GM12878 (cell line): ENCODE results near the gene GALNT9. TPM values are rescaled to one million over a fixed set of nuclear protein-coding genes. Genes with fewer than 3 reads are reported as not detected.
"Not testable (repeated sequence)": the region's sequence is repeated elsewhere in the genome, so short reads cannot be mapped to it uniquely, and the experiment has no call there.

Experiments
- ATAC-seq: fragments of 200-7000 bp; cut with Tn5 transposase; 3 replicates; pipeline ENCODE4 v1.9.1; 2020; ENCODE audit warnings: mild to moderate bottlenecking, moderate library complexity
- BruUV-seq: library from RNA; stranded (reverse); fragments of 400-500 nt; replicated peaks from 2 replicates; lab custom pipeline; 2021; lab: Mats Ljungman, UMichigan
- CTCF ChIA-PET: fragments of 300-600 bp; sonication (Branson Sonifier 250); formaldehyde crosslinking; extraction: SDS; loops from one replicate; lab custom pipeline; 2021; ENCODE audit warnings: inconsistent platforms; lab: Yijun Ruan, JAX
- POLR2A ChIA-PET: fragments of 350-600 bp; formaldehyde crosslinking; extraction: SDS; loops from one replicate; lab custom pipeline; 2021; ENCODE audit warnings: inconsistent platforms; lab: Charles Lee
- RAD21 ChIA-PET: fragments of 300-600 bp; sonication (Branson Sonifier 250); formaldehyde crosslinking; loops from one replicate; lab custom pipeline; 2023; ENCODE audit warnings: antibody characterized with exemption; ENCODE audit not compliant: unreplicated experiment; lab: Charles Lee
- SMC1A ChIA-PET: fragments of 300-600 bp; sonication (Branson Sonifier 250); formaldehyde crosslinking; loops from one replicate; lab custom pipeline; 2023; ENCODE audit not compliant: unreplicated experiment, uncharacterized antibody; lab: Charles Lee
- DNase-seq: peaks from one replicate; pipeline ENCODE4 v3.0.0-alpha.2; 2011; ENCODE audit warnings: low read depth, low spot score
- FAIRE-seq: peaks from 3 replicates; lab custom pipeline; 2011; peaks lifted over from hg19 to GRCh38; lab: Jason Lieb, UNC
- H2AFZ ChIP-seq: 2 replicates; pipeline ENCODE4 v1.6.0; 2011; ENCODE audit warnings: low read depth, low read length, control low read depth; ENCODE audit not compliant: control insufficient read depth
- H3K27ac ChIP-seq: 2 replicates; pipeline ENCODE4 v1.5.1; 2011; ENCODE audit warnings: control low read depth; ENCODE audit not compliant: control insufficient read depth, insufficient read depth
- H3K27me3 ChIP-seq, 2 experiments: replicated peaks in 1 of 2; 2 replicates each; pipeline versions ENCODE4 v1.6.0 to v1.6.1; 2011; ENCODE audit warnings: low read length in 1 of 2; ENCODE audit not compliant: control insufficient read depth in 2 of 2, insufficient read depth in 2 of 2
- H3K36me3 ChIP-seq, 2 experiments: 2 replicates each; pipeline ENCODE4 v1.5.1; 2011; ENCODE audit warnings: low read length in 1 of 2; ENCODE audit not compliant: control insufficient read depth in 2 of 2, insufficient read depth in 2 of 2
- H3K4me1 ChIP-seq: 2 replicates; pipeline ENCODE4 v1.6.1; 2011; ENCODE audit warnings: mild to moderate bottlenecking, low read length, moderate library complexity, mixed read lengths; ENCODE audit not compliant: control insufficient read depth, insufficient read depth
- H3K4me2 ChIP-seq: 2 replicates; pipeline ENCODE4 v1.6.0; 2011; ENCODE audit warnings: control low read depth; ENCODE audit not compliant: control insufficient read depth, insufficient read depth
- H3K4me3 ChIP-seq: fragments of 200-600 bp; sonication (generic); 2 replicates; pipeline ENCODE4 v1.5.1; 2016
- H3K79me2 ChIP-seq: 2 replicates; pipeline ENCODE4 v1.6.0; 2011; ENCODE audit warnings: low read length; ENCODE audit not compliant: control insufficient read depth, insufficient read depth
- H3K9ac ChIP-seq: 2 replicates; pipeline ENCODE4 v1.8.0; 2011; ENCODE audit warnings: low read length, control low read depth, mixed read lengths; ENCODE audit not compliant: control insufficient read depth, insufficient read depth
- H3K9me3 ChIP-seq: replicated peaks from 3 replicates; pipeline ENCODE4 v1.5.1; 2011; ENCODE audit warnings: mild to moderate bottlenecking, low read length; ENCODE audit not compliant: control insufficient read depth, insufficient read depth
- H4K20me1 ChIP-seq: 2 replicates; pipeline ENCODE4 v1.6.0; 2011; ENCODE audit not compliant: control insufficient read depth, insufficient read depth
- JUNB ChIP-seq: IDR thresholded peaks from 2 replicates; pipeline ENCODE4 v1.6.1; 2016; ENCODE audit warnings: antibody characterized with exemption, mild to moderate bottlenecking
- MEF2B ChIP-seq: fragments of 450-650 bp; IDR thresholded peaks from 2 replicates; pipeline ENCODE4 v1.6.1; 2018; ENCODE audit warnings: mild to moderate bottlenecking, moderate library complexity; ENCODE audit not compliant: partially characterized antibody, poor library complexity, severe bottlenecking
- MXI1 ChIP-seq: fragments of 150-350 bp; IDR thresholded peaks from 2 replicates; pipeline ENCODE4 v1.6.1; 2011; ENCODE audit warnings: low read depth, mild to moderate bottlenecking, inconsistent platforms, low read length, improper control_type of control experiment
- MYB ChIP-seq: fragments of 150-350 bp; IDR thresholded peaks from 2 replicates; pipeline ENCODE4 v1.6.1; 2014; ENCODE audit warnings: mild to moderate bottlenecking, low read depth, low read length, borderline replicate concordance
- PAX5 ChIP-seq: IDR thresholded peaks from 2 replicates; pipeline ENCODE4 v1.6.1; 2011; ENCODE audit warnings: low read depth, low read length, borderline replicate concordance
- SMAD5 ChIP-seq: IDR thresholded peaks from 2 replicates; pipeline ENCODE4 v1.6.1; 2016; ENCODE audit warnings: antibody characterized with exemption, low read depth
- SUPT20H ChIP-seq: IDR thresholded peaks from 2 replicates; pipeline ENCODE4 v1.6.1; 2011; ENCODE audit warnings: low read depth, mild to moderate bottlenecking, low read length, moderate library complexity, borderline replicate concordance; ENCODE audit not compliant: control insufficient read depth
- ZBED1 ChIP-seq: IDR thresholded peaks from 2 replicates; pipeline ENCODE4 v1.6.1; 2016; ENCODE audit warnings: borderline replicate concordance
- WGBS: methylation state at CpG from one replicate; pipeline ENCODE4 v1.1.6; 2016; ENCODE audit warnings: low lambda C conversion rate; ENCODE audit not compliant: insufficient replicate concordance, insufficient coverage; ENCODE audit errors: missing lambda C conversion rate; 5-methylcytosine and 5-hydroxymethylcytosine counted together
- in situ Hi-C: fragments of 300-500 bp; cut with MboI; formaldehyde crosslinking; loops from 9 replicates; pipeline ENCODE4 v1.14.3; 2018; ENCODE audit warnings: mixed read lengths
- intact Hi-C: fragments of 100-400 bp; cut with micrococcal nuclease; formaldehyde crosslinking; loops from one replicate; pipeline ENCODE4 v1.14.2; 2022; ENCODE audit not compliant: unreplicated experiment
- polyA plus RNA-seq, 11 experiments: library from polyadenylated mRNA; depleted of rRNA in 4 of 11; unstranded in 6 of 11; stranded (reverse) in 5 of 11; fragments of >200 nt; fragmentation: Nextera tagmentation in 4 of 11; fragmentation: Illumina TruSeq in 1 of 11; extraction: Ambion mirVana in 4 of 11; extraction: Trizol in 1 of 11; gene quantifications; 1 replicate in 1 of 11; 2 replicates in 10 of 11; pipeline versions ENCODE4 v1.2.1 to v1.2.3, GENCODE V29; 2011 to 2016; ENCODE audit warnings: inconsistent platforms in 2 of 11, missing spikeins in 2 of 11, low read depth in 1 of 11
- total RNA-seq, 4 experiments: library from RNA; depleted of rRNA in 3 of 4; stranded (reverse); fragments of >200 nt in 3 of 4; fragmentation: Illumina TruSeq in 1 of 4; extraction: Trizol in 1 of 4; gene quantifications; 2 replicates each; pipeline versions ENCODE4 v1.2.1 to v1.2.3, GENCODE V29; 2013 to 2021
- TF ChIP-seq, protein P1 (sequence below): fragments of 150-350 bp; IDR thresholded peaks from 2 replicates; pipeline ENCODE4 v1.6.1; 2014; ENCODE audit warnings: mild to moderate bottlenecking, low read depth, low read length

Gene GALNT9
- total and polyA plus RNA-seq, 10 of the 15 experiments (the other 5 are each of a cell fraction or from before 2014, with no cell fraction given) = 0.04 TPM; not detected in 9

DNA sequence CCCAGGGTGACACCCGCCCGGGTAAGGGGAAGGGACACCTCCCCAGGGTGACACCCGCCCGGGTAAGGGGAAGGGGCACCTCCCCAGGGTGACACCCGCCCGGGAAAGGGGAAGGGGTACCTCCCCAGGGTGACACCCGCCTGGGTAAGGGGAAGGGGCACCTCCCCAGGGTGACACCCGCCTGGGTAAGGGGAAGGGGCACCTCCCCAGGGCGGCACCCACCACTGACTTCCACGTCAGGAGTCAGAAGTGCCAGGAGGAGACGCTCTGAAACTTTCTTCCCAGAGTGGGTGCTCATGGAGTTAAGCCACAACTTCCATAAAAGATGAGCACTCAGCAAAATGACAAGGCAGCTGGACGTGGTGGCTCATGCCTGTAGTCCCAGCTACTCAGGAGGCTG is 109.6 kb downstream of the GALNT9 start:
- intact Hi-C loops = loop anchor here (2.0 kb wide), 1 partner anchor 65 kb away; no protein-coding TSS in a partner anchor
- ChIA-PET RAD21 (interaction anchor here (1.0 kb wide), 1 partner anchor 66 kb away, joined by 5 read pairs; no protein-coding TSS in a partner anchor), CTCF (interaction anchor here (0.5 to 1.2 kb wide), 2 partner anchors 41 to 66 kb away, joined by 3 to 5 read pairs; no protein-coding TSS in a partner anchor), SMC1A (interaction anchor here (1.2 kb wide), 1 partner anchor 66 kb away, joined by 4 read pairs; no protein-coding TSS in a partner anchor)
- BruUV-seq, DNase-seq, H3K4me2 ChIP-seq, H3K36me3 ChIP-seq, H2AFZ ChIP-seq, in situ Hi-C loops, FAIRE-seq, H4K20me1 ChIP-seq, H3K4me1 ChIP-seq, H3K79me2 ChIP-seq, H3K4me3 ChIP-seq, H3K27me3 ChIP-seq, H3K9me3 ChIP-seq, POLR2A ChIA-PET, H3K9ac ChIP-seq, H3K27ac ChIP-seq, ATAC-seq: not testable (repeated sequence)
- WGBS = 16% methylated on average over 8 of the region's 12 CpGs

GRCh38 chr12:132219323-132219722 is 110.1 kb downstream of the GALNT9 start:
- no peak for ATAC-seq
- in situ Hi-C loops = no loop called here
- Histone ChIP-seq H3K4me1 (no peaks in the 10 kb centered on the region), H3K9ac (no peak overlapping the region), H3K4me2 (no peak overlapping the region), H3K79me2 (no peaks in the 10 kb centered on the region), H3K4me3 (no peak overlapping the region), H4K20me1 (no peaks in the 10 kb centered on the region), H2AFZ (no peak overlapping the region), H3K36me3 (no peaks in the 10 kb centered on the region), H3K9me3 (no peaks in the 10 kb centered on the region; the same call in 2 of the 3 replicates), H3K27me3 (no peaks in the 10 kb centered on the region), H3K27ac (no peak overlapping the region)
- RAD21 ChIA-PET = interaction anchor here (1.0 to 1.1 kb wide), 2 partner anchors 56 to 66 kb away, joined by 3 to 5 read pairs; no protein-coding TSS in a partner anchor
- no TSS peak for BruUV-seq
- CTCF ChIA-PET = interaction anchor here (0.5 to 1.2 kb wide), 3 partner anchors 42 to 438 kb away, joined by 3 to 5 read pairs (median 3); no protein-coding TSS in a partner anchor
- intact Hi-C loops = loop anchor here (2.0 kb wide), 1 partner anchor 65 kb away; no protein-coding TSS in a partner anchor
- POLR2A ChIA-PET = no interaction called here
- FAIRE-seq = no peak
- DNase-seq = no peak
- SMC1A ChIA-PET = interaction anchor here (1.2 kb wide), 1 partner anchor 65 kb away, joined by 4 read pairs; no protein-coding TSS in a partner anchor
- WGBS = 36% methylated on average over 15 of the region's 16 CpGs
- TF ChIP-seq MYB (no peak), JUNB (no peak), SMAD5 (no peak), MXI1 (no peak), ZBED1 (no peak), SUPT20H (no peak), PAX5 (no peak), MEF2B (no peak)
- TF ChIP-seq, protein P1, sequence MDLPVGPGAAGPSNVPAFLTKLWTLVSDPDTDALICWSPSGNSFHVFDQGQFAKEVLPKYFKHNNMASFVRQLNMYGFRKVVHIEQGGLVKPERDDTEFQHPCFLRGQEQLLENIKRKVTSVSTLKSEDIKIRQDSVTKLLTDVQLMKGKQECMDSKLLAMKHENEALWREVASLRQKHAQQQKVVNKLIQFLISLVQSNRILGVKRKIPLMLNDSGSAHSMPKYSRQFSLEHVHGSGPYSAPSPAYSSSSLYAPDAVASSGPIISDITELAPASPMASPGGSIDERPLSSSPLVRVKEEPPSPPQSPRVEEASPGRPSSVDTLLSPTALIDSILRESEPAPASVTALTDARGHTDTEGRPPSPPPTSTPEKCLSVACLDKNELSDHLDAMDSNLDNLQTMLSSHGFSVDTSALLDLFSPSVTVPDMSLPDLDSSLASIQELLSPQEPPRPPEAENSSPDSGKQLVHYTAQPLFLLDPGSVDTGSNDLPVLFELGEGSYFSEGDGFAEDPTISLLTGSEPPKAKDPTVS = no peak
